Measurements from ENCODE around the gene WDR33.

WDR33 gene

DNA sequence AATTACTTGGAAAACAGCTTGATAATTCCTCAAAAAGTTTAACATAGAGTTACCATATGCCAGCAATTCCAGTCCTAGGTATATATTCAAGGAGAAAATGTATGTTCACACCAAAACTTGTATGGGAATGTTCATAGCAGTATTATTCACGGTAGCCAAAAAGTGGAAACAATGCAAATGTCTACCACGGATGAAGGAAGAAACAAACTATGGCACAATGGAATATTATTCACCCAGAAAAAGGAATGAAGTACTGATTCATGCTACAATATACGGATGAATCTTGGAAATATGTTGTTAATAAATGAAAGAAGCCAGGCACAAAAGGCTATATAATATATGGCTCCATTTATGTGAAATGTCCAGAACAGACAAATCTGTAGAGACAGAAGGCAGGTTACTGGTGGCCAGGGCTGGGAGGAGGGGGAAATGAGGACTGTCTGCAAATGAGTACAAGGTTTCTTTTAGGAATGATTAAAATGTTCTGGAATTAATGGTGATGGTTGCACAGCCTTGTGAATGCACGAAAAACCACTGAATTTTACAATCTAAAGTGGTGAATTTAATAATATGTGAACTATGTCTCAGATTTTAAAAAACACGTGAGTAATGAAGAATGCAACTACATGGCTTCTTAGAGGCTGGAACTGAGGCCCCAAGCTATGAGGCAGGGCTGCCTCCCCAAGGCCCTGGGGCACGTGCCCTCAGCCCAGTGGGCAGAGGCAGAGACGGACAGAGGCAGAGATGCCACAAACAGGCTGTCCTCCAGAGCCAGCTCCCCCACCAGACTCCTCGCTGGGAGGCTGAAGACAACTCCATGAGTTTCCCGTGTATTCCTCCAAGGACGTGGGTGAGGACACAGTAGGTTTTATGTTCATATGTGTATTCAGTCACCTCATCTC, 140.7 kb downstream of the WDR33 start:
- DNase-seq: no peak

DNA sequence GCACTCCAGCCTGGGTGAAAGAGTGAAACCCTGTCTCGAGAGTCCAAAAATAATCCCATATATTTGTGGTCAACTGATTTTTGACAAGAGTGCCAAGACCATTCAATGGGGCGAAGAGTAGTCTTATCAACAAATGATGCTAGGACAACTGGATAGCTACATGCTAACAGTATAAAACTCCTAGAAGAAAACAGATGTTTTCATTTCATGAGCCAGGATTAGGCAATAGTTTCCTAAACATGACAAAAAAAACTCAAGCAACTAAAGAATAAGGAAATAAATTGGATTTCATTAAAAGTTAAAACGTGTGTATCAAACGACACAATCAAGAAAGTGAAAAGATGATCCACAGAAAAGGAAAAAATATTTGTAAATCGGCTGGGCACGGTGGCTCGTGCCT, 141.9 kb downstream of the WDR33 start:
- DNase-seq: no peak

DNA sequence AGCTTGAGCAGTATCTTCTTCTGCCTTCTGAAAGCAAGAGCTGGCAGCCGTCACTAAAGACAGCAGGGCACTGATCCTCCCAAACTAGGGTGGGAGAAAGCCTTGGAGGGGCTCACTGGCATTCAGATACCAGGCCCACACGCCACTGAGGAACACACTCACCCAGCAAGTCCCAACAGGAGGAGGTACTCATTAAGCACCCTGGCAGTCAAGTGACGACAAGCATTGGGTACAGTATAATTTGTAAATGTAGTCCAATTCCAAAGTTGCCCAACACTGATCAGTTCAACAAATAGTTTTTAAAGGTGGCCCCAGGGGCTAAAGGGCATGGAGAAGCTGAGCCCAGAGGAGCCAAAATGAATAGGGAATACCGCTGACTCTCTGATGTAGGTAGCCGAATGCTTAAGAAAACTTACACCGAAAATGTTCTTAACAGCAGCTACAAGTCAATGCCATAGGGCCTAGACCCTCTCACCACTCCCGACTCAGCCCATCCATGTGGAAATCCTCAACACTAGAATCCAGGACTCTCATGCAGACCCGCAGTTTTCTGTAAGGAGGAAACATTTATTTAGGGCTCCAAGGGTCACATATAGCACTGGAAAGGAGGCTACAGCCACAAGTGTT, 145.6 kb downstream of the WDR33 start:
- DNase-seq: no peak

DNA sequence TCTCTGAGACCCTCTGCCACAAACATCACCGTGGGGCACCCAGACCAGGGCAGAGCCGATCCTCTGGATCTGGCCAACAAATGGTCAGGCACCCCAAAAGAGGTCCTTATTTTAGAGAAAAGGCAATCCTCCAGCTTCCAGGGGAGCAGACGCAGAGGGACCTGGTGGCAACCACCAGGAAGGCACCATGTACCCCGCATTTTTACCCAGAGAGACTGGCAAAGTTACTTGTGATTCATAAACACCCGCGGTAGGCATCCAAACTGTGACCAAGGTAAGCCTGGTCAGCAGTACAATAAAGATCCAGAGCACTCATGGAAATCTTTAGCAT, 146.1 kb downstream of the WDR33 start:
- DNase-seq: no peak

DNA sequence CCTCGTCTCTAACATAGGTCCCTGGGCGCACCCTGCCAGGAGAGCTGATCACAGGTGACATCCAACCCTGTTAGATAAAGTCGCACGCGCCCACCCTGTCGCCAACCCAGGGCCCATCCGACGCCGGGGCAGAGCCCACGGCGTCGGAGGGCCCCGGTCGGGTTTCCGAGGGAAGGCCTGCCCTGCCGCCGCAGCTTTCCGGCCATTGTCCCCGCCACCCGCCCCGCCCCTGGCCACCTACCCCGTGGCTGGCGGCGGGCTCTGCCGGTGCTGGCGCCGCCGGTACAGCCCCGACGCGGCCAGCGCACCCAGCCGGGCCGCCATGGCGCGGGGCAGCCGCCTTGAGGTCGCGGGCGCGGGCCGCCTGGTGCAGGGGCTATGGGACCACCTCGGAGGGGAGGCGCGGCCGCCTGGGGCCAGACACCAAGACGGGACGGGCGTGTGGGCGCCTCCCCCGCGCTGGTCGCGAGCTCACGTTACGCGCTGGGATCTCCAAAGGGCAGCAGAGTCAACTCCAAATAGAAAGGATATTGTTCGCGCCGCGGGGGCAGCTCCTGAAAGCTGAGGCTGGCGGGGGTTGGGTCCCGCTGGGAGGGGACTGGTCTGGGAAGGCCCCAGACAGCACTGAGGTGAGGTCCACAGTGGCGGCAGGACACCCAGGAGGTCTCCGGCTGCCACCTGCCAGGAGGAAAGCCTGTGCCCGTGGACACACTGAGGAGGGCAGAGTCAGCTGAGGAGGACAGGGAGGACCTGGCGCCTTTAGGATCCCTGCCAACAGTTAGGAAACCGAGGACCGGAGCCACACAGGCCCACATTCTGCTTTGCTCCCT, 146.7 kb downstream of the WDR33 start:
- no peak for DNase-seq

DNA sequence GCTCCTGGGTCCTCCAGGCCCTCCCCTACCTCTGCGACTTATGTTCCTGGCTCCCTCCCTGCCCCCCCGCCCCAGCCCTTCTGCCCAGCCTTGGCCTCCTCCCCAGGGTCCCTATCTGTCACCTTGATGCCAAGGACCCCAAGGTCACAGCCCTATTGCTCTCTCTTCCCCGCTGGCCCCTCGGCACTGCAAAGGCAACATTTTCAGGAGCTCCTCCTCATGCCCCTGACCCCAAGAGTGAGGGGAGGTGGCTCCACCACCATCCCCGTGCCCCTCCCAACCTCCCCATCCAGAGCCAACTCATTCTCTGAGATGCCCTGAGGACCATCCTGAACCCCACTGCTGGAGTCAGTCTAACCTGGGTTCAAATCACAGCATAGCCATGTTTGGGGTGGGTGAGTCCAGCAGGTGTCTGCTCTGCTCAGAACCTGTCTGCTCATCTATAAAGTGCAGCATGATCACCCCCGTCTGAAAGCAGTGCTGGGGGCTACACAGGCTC, 147.4 kb downstream of the WDR33 start:
- DNase-seq: no peak

DNA sequence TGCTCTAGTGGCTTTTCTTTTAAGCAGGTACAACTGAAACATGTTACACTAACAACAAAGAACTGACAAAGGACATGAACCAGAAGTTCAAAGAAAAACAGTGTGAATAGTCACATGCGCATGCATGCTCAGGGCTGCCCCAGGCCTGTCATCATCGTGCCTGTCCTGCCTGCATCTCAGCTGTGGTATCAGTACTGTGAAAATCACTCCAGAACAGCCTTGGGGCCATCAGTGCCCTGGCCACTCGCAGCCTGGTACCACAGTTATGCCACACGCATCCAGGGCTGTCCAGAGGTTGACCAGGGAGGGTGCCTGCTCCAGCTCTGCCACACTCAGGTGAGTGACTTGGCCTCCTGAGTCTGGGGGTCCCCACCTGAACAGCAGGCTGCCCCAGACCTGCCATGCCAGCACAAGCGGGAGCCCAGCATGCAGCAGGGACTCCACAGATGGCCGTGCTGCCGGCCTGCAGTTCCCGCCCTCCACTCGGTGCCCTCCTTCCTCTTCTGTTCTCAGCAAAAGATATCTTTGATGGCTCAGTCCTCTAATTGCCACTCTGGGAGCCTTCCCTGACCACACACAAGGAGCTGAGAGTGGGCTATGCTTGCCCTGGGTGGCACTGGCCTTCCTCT, 147.9 kb downstream of the WDR33 start:
- no peak for DNase-seq

DNA sequence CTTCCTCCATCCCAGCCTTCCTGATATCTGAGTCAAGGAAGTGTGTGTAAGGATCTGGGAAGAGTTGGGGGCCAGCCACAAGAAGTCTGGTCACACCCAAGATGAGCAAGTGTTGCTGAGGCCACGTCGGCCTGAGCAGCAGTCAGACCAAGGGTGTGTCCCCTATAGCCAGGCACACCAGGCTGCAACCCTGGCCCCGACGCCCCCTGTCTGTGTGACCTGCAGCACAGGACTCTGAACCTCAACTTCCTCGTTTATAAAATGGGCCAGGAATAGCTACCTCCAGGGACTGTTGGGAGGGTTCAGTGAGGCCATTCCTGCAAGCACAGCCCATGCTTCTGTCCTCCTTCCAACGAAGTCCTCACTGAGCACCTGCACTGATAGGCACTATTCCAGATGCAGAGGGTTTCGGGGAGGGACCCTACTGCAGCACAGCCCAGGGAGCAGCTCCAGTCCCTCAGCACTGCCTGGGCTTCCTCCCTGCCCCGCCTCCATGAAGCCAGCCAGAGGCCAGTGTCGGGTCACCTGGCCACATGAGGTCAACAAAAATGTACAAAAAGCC, 148.9 kb downstream of the WDR33 start:
- no peak for DNase-seq

DNA sequence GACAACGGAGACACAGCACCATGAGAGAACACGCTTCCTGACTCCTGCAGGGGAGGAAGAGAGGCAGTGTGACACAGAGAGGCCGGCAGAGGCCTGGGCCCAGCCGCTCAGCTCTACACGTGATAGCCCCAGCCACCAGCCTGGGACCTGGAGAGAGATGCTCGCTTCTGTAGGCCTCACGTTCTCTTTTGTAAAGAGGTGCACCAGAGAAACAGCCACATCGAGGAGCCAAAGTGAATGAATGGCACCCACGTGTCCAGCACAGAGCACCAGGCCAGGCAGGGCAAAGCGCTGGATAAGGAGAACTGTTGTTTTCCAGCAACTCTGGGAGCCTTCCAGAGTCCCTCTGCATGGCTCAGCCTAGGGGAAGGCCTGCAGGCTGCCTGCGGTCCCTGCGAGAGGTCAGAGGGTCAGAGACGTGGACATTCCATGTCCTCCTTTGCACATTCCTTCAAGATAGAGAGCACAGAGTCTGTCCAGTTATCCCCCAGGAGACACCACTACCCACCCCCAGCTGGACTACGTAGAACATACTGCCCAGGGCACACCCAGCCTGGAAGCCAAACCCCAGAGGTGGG, 149.8 kb downstream of the WDR33 start:
- peak; percentile 23 for DNase-seq

DNA sequence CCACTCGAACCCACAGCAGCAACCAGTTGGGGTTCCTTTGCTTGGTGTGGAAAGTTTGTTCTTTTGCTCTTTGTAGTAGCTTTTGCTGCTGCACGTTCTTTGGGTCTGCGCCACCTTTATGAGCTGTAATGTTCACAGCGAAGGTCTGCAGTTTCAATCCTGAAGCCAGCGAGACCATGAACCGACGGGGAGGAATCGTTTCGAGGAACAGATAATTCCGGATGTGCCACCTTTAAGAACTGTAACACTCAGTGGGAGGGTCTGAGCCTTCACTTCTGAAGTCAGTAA, 150.7 kb downstream of the WDR33 start:
- no peak for DNase-seq

DNA sequence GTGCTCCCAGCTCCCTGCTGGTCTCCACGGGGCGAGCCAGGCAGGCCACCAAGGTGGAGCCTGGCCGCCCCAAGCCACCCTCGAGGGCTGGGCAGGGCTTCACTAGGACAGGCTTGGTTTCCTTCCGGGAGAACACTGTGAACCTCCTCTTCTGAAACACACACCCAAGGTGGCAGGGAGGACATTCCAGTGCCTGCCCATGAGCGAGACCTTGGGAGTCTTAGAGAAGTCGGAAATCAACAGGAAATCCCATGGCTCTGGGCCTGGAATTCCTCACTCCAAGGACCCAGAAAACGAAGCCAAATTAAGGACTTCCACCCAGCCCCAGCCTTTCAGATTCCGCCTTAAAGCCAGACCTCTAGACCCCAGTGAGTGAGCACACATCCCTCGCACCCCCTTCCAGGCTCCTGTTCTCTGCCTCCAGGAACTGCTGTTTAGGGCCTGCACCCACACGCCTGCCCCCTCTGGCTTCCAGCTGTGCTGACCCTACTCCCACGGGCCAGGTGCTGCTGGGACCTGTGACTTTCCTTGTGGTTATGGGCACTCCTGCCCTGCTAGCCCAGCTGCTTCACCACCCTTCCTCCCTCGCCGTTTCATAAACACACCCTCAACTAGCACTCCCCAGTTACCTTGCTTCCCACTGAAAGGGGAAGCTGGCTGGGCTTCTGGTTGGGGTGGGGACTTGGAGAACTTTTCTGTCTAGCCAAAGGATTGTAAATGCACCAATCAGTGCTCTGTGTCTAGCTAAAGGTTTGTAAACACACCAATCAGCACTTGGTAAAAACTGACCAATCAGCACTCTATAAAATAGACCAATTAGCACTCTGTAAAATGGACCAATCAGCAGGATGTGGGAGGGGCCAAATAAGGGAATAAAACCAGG, 151.3 kb downstream of the WDR33 start:
- DNase-seq: no peak

DNA sequence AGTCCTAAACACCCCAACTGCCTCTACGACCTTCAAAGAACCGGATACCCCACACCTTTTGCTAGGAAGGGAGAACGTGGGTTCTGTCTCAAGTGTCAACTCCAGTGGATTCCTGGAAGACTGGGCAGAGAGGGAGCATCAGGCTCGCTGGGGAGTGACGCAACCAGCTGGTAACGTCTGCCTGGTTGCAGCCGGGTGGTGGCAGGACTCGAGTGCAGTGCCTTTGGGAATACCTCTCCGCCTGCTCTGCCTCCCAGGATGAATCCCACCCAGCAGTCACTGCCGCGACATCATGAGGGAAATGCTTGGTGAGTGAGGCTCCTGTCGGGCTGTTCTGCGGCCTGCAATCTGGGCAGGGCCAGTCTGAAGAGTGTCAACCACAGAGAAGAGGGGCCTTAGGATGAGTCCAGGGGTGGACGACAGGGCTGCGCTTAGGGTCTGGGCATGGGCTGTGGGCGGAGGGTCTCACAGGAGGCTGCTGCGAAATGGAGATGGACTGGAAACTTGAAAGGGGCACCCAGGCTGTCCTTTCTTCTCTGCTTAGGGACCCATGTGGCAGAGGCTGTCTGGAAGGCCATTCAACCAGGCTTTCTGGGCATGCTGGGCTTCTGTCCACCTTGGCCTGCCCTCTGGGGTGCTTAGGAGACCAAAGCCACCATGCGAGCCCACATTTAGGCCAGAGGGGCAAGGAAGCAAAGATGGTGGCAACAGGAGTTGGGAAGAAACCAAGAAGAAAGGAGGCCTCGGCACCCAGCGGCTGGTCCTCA, 152.1 kb downstream of the WDR33 start:
- no peak for DNase-seq

DNA sequence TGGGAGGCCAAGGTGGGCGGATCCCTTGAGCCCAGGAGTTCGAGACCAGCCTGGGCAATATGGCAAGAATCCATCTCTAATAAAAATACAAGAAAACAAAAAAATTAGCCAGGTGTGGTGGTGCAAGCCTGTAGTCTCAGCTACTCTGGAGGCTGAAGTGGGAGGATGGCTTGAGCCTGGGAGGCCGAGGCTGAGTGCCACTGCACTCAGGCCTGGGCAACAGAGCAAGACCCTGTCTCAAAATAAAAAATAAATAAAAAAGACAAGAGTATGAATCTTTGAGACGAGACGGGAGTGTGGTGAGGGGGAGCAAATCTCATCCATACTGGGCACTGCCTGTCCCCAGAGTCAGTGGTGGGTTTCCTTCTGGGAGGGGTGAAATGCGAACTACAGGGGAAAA, 152.8 kb downstream of the WDR33 start:
- DNase-seq: no peak

DNA sequence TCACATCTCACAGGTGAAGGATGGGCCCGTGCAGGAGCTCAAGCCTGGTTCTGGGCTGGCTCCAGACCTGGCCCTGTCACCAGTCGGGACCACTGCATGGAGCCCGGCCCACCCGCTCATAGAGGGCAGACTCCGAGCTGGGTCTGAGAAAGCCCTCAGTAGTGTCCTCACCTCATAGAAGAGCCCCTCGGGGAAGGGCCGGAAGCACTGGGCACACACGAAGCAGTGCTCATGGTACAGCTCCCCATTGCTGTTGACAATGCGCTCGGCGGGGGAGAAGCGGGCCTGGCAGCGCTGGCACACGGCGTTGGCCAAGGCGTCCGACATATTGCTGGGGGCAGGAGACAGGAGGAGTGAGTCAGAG, 153.8 kb downstream of the WDR33 start:
- DNase-seq: no peak

DNA sequence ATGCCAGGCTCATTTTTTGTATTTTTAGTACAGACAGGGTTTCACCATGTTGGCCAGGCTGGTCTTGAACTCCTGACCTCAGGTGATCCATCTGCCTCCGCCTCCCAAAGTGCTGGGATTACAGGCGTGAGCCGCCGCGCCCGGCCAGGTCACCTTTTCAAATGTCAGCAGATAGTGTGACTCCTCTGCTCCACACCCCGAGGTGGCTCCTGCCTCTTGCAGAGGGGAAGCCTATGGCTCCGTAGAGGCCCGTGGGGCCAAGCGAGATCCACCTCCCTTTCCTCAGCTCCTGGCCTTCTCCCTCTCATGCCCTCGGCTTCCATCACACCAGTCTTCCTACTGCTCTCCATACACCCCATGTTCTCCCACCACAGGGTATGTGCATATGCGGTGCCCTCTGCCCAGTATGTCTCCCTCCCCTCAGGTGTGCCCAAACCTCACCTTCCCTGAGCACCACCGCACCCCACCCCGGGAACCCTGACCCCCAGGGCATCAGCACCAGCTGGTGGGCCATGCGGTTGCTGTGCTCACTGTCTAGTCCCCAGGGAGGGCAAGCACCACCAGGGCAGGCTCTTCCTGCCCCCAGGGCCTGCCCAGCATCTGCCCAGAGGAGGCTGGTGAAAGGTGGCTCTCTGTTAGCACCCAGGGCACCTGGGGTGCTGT, 154.3 kb downstream of the WDR33 start:
- DNase-seq: no peak

DNA sequence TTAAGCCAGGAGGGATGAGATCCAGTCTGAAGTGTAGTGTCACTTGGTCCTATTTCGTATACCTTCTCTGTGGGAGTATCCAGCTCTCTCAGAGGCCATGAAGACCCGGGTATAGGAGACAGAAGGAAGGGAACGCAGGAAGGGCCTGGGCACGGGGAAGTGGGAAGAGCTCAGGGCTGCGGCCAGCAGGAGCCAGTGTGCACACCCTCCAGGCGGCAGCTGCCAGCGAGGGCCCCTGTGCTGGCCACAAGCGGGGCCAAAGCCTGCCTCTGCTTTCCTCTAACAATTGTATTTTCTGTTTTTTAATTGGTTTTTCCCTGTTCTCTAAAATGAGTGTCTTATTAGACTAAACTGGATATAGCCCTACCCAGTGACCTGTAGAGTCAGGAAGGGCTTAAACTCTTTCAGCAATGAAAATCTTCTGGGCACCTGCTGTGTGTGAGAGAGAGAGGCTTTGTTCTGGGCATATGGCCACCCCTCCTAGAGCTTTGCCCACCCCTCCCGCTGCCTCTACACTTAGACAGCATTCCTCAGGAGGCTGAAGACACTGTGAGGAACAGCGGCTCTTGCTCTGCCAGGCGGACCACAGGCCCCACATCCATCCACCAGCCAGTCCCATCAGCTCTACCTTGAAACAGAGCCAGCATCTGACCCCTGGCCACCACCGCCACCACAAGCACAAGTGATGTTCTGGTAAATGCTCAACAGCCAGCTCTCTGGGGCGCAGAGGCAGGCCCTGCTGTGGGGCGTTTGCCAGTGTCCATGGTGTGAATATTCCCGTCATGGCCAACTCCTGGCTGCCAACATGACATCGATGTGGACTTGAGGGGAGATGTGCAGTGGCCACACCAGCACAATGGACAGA, 155.5 kb downstream of the WDR33 start:
- DNase-seq: no peak

DNA sequence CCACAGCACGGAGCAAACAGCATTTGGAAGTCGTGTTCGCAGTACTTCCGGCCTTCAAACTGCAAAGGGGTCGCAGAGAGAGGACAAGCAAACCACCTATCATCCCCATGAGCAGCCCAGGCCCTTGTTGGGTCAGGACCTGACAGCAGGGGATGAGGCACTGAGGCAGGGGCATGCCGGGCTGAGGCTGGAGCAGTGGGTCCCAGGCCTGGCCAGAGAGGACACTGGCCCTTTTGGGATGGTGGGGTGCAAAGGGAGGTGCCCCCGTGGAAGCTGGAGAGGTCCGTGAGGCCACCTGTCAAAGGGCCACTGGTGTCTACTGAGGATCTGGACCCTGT, 156.2 kb downstream of the WDR33 start:
- no peak for DNase-seq

DNA sequence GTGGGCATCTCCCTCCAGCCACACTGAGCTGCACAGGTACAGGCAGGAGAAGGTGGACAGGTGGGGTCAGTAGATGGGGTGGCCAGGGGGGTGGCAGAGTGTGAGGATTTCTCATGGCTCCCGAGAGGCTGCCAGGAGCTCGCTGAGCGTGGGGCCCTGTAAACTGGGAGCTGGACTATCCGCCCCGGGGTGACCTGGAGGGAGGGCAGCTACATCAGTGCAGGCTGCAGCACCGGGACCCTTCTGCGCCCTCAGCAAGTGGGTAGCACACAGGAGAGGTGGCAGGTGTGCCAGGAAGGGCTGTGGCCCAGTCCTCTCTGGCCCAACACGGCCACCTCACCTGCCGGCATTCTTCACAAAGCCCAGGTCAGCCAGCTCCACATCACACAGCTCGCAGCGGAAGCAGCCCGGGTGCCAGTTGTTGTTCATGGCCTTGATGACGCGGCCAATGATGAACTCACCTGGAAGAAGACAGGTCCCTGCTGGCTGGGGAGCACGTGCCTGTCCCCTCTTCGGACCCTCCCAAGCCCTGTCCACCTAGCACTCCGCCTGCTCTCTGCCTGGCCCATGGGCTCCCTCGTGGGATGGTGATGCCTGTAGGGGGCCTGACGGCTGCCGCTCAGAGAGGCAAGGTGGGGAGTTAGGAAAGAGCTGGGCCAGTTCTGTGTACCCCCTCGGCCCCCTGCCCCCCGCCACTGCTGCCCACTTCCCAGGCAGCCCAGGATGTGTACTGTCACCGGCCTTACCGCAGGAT, 156.7 kb downstream of the WDR33 start:
- no peak for DNase-seq
